Lower leg skin (tissue), 3 donors: ENCODE results near the gene SORCS2.

ENCODE experiments used
- POLR2A ChIP-seq, 2 donors: fragments of 450-650 bp; IDR thresholded peaks; one replicate each; pipeline ENCODE4 v1.6.1; 2016 to 2017; ENCODE audit warnings: antibody characterized with exemption in 2 of 2, mild to moderate bottlenecking in 1 of 2, moderate library complexity in 1 of 2
- TF ChIP-seq, protein P1 (sequence below), 3 donors: fragments of 450-650 bp; IDR thresholded peaks; one replicate each; pipeline ENCODE4 v1.5.1; 2016; ENCODE audit warnings: antibody characterized with exemption in 3 of 3, mild to moderate bottlenecking in 3 of 3, moderate library complexity in 2 of 3

DNA sequence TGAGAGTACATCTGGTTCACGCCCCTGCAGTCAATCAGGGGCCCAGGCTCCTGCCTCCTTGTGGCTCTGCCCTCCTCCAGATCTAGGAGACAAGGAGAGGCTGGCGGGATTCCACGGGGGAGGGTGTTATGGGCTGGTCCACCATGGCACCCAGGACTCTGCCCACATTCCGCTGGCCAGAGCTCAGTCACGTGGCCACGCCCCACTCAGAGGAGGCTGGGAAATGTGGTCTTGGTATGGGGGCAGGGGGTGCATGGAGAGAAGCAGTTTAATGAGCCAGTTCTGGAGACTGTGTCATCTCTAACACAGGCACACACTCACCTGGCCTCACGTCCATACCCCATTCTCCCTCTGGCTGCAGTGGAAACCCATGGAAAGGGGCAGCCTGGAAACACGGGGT is 273.9 kb downstream of the SORCS2 start:
- TF ChIP-seq, protein P1, sequence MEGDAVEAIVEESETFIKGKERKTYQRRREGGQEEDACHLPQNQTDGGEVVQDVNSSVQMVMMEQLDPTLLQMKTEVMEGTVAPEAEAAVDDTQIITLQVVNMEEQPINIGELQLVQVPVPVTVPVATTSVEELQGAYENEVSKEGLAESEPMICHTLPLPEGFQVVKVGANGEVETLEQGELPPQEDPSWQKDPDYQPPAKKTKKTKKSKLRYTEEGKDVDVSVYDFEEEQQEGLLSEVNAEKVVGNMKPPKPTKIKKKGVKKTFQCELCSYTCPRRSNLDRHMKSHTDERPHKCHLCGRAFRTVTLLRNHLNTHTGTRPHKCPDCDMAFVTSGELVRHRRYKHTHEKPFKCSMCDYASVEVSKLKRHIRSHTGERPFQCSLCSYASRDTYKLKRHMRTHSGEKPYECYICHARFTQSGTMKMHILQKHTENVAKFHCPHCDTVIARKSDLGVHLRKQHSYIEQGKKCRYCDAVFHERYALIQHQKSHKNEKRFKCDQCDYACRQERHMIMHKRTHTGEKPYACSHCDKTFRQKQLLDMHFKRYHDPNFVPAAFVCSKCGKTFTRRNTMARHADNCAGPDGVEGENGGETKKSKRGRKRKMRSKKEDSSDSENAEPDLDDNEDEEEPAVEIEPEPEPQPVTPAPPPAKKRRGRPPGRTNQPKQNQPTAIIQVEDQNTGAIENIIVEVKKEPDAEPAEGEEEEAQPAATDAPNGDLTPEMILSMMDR (IDR thresholded peaks at IDR 0.05), result no peak
- TF ChIP-seq POLR2A (IDR thresholded peaks at IDR 0.05), result no peak
